Trophoblast cell (in vitro differentiated cells and primary cell): ENCODE results near the gene FSCN2.
"Not testable (repeated sequence)": the region's sequence is repeated elsewhere in the genome, so short reads cannot be mapped to it uniquely, and the experiment has no call there.

ENCODE experiments used
- DNase-seq, 2 donors: peaks; one replicate each; pipeline ENCODE4 v3.0.0-alpha.2; 2016
- H2AFZ ChIP-seq: 2 replicates; pipeline ENCODE4 v1.6.1; 2013; ENCODE audit warnings: low read length, moderate library complexity, mild to moderate bottlenecking; ENCODE audit not compliant: insufficient read depth, poor library complexity
- H2AK5ac ChIP-seq: 2 replicates; pipeline ENCODE4 v1.6.1; 2013; ENCODE audit warnings: mild to moderate bottlenecking, low read length
- H2BK120ac ChIP-seq: 2 replicates; pipeline ENCODE4 v1.6.1; 2013; ENCODE audit warnings: low read length, mild to moderate bottlenecking, moderate library complexity; ENCODE audit not compliant: insufficient read depth, poor library complexity
- H2BK12ac ChIP-seq: 2 replicates; pipeline ENCODE4 v1.6.1; 2013; ENCODE audit warnings: mild to moderate bottlenecking, low read length, moderate library complexity
- H2BK5ac ChIP-seq: 2 replicates; pipeline ENCODE4 v1.6.1; 2013; ENCODE audit warnings: low read length, low read depth, moderate library complexity, mild to moderate bottlenecking; ENCODE audit not compliant: poor library complexity
- H3K14ac ChIP-seq: 2 replicates; pipeline ENCODE4 v1.6.1; 2013; ENCODE audit warnings: mild to moderate bottlenecking, low read length
- H3K18ac ChIP-seq: 2 replicates; pipeline ENCODE4 v1.6.1; 2013; ENCODE audit warnings: mild to moderate bottlenecking, low read length
- H3K23ac ChIP-seq: 2 replicates; pipeline ENCODE4 v1.6.1; 2013; ENCODE audit warnings: low read length
- H3K27ac ChIP-seq: 2 replicates; pipeline ENCODE4 v1.5.1; 2013; ENCODE audit warnings: low read depth, mild to moderate bottlenecking, inconsistent platforms, low read length, moderate library complexity
- H3K27me3 ChIP-seq: 2 replicates; pipeline ENCODE4 v1.6.1; 2013; ENCODE audit warnings: inconsistent platforms, mild to moderate bottlenecking, low read length, moderate library complexity; ENCODE audit not compliant: insufficient read depth
- H3K36me3 ChIP-seq, 2 experiments: 1 replicate in 1 of 2; 2 replicates in 1 of 2; pipeline ENCODE4 v1.6.1; 2013; ENCODE audit warnings: low read length in 2 of 2, mild to moderate bottlenecking in 2 of 2, moderate library complexity in 1 of 2; ENCODE audit not compliant: insufficient read depth in 2 of 2, control insufficient read depth in 1 of 2
- H3K4ac ChIP-seq: 2 replicates; pipeline ENCODE4 v1.6.1; 2013; ENCODE audit warnings: low read depth, mild to moderate bottlenecking, low read length, moderate library complexity
- H3K4me1 ChIP-seq, 2 experiments: 1 replicate in 1 of 2; 2 replicates in 1 of 2; pipeline ENCODE4 v1.6.1; 2013; ENCODE audit warnings: low read length in 2 of 2, mild to moderate bottlenecking in 2 of 2, moderate library complexity in 1 of 2; ENCODE audit not compliant: insufficient read depth in 2 of 2, control insufficient read depth in 1 of 2
- H3K4me2 ChIP-seq: 2 replicates; pipeline ENCODE4 v1.6.1; 2013; ENCODE audit warnings: inconsistent platforms, mild to moderate bottlenecking, low read length, moderate library complexity
- H3K4me3 ChIP-seq: 2 replicates; pipeline ENCODE4 v1.5.1; 2013; ENCODE audit warnings: mild to moderate bottlenecking, low read depth, low read length, inconsistent platforms
- H3K79me1 ChIP-seq: one replicate; pipeline ENCODE4 v1.6.1; 2013; ENCODE audit warnings: low read length
- H3K79me2 ChIP-seq: 2 replicates; pipeline ENCODE4 v1.6.1; 2013; ENCODE audit warnings: low read length, mild to moderate bottlenecking; ENCODE audit not compliant: control insufficient read depth, insufficient read depth, poor library complexity
- H3K9ac ChIP-seq: 2 replicates; pipeline ENCODE4 v1.6.1; 2013; ENCODE audit warnings: mild to moderate bottlenecking, low read length
- H3K9me3 ChIP-seq: 2 replicates; pipeline ENCODE4 v1.6.1; 2013; ENCODE audit warnings: low read depth, mild to moderate bottlenecking, control low read depth, inconsistent platforms, low read length; ENCODE audit not compliant: insufficient read depth
- H4K12ac ChIP-seq: 2 replicates; pipeline ENCODE4 v1.6.1; 2013; ENCODE audit warnings: low read depth, mild to moderate bottlenecking, low read length, moderate library complexity
- H4K8ac ChIP-seq: 2 replicates; pipeline ENCODE4 v1.6.1; 2013; ENCODE audit warnings: low read depth, mild to moderate bottlenecking, low read length, moderate library complexity
- H4K91ac ChIP-seq: one replicate; pipeline ENCODE4 v1.6.1; 2013; ENCODE audit warnings: low read depth, mild to moderate bottlenecking, low read length, moderate library complexity
- WGBS: extraction: QIAGEN DNeasy Blood & Tissue Kit; methylation state at CpG from one replicate; pipeline ENCODE4 v1.1.7; 2013; ENCODE audit warnings: missing lambda C conversion rate; ENCODE audit not compliant: insufficient read length, insufficient coverage; ENCODE audit errors: extremely low coverage; 5-methylcytosine and 5-hydroxymethylcytosine counted together

Gene FSCN2

DNA sequence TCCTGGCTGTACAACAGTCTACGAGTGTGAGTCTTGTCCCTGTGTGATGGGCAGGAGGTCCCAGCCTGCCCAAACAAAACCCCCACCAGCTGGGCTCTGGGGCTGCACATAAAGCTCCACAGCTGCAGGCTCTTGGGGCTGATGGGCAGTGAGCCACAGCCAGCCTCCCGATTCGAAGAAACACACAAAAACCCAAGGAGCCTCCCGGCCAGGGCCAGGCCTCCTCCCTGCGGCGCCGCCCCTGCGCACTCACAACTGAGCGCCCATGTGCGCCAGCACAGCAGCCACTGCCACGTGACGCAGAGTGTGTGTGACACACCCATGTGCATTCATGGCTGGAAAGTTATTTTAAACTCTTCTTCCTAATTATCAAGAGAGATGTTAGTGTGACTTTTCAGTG is 54.6 kb downstream of the FSCN2 start:
- H3K14ac ChIP-seq: no peak overlapping the region
- no peak overlapping the region for H4K91ac ChIP-seq
- H3K23ac ChIP-seq: no peak overlapping the region
- H3K4me2 ChIP-seq: no peak overlapping the region
- DNase-seq: no peak
- peaks cover 55 to 63% of the 10 kb centered on the region in 2 experiments for H3K36me3 ChIP-seq
- no peak overlapping the region for H2AK5ac ChIP-seq
- no peak overlapping the region for H3K9ac ChIP-seq
- no peak overlapping the region for H4K8ac ChIP-seq
- H3K27ac ChIP-seq: no peak overlapping the region
- no peak overlapping the region for H4K12ac ChIP-seq
- H2AFZ ChIP-seq: no peak overlapping the region
- H3K4ac ChIP-seq: no peak overlapping the region
- peak overlapping the region; percentile 50 for H3K18ac ChIP-seq
- H3K79me2 ChIP-seq: peaks cover 2% of the 10 kb centered on the region
- no peak overlapping the region for H2BK5ac ChIP-seq
- H2BK120ac ChIP-seq: no peak overlapping the region
- H3K9me3 ChIP-seq: peaks cover 1% of the 10 kb centered on the region
- H3K79me1 ChIP-seq: peaks cover 3% of the 10 kb centered on the region
- H3K27me3 ChIP-seq: no peaks in the 10 kb centered on the region
- no peak overlapping the region for H2BK12ac ChIP-seq
- H3K4me3 ChIP-seq: no peak overlapping the region
- peaks cover 20 to 26% of the 10 kb centered on the region in 2 experiments for H3K4me1 ChIP-seq
- WGBS: no CpG with 5 or more reads among the region's 12 CpGs

DNA sequence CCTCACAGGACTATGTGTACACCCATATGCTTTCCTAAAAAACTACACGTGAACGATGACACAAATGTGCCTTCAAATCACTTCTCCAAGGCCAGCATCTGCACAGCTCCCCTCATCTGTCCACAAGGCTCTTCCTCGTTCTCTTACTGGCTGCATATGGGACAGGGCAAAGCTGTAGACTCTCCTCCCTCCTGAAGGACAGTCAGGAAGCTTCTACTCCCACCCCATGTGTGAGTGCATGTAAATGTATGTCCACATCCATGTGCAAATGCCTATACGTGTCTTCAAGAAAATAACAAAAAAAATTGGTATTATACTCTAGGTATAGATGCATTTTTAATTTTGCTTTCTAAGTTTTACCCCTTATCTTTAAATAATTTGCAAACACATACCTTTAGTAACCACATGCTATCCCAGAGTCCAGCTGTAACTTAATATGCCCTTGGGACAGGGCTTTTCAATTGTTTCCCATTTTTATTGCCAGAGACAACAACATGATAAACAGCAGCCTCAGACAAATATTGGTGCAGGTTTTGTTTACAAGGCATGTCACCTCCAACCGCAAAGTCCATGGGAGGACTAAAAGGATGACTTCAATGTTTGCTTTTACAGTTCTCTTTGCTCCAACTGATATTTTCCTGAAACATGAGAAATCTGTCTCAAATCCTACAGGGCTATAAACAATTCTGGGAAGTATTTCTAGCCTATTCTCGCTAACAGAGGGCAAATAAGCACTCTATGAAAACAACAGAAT is 55.6 kb downstream of the FSCN2 start:
- no peaks in the 10 kb centered on the region for H3K79me2 ChIP-seq

DNA sequence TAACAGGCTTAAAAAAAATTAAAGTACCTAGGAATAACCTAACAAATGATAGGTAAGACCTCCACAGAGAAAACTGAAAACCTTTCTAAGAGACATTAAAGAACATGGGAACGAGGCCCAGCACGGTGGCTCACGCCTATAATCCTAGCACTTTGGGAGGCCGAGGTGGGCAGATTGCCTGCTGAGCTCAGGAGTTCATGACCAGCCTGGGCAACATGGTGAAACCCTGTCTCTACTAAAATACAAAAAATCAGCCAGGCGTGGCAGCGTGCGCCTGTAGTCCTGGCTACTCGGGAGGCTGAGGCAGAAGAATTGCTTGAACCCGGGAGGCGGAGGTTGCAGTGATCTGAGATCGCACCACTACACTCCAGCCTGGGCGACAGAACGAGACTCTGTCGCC is 56.6 kb downstream of the FSCN2 start:
- no CpG with 5 or more reads among the region's 14 CpGs for WGBS
- not testable (repeated sequence) for H2BK5ac ChIP-seq, H3K9me3 ChIP-seq, H3K4me3 ChIP-seq, H2AFZ ChIP-seq, H3K4me2 ChIP-seq, H3K27me3 ChIP-seq, H3K18ac ChIP-seq, H4K8ac ChIP-seq, H4K91ac ChIP-seq, H3K23ac ChIP-seq, H2AK5ac ChIP-seq, H2BK120ac ChIP-seq, H3K27ac ChIP-seq, H2BK12ac ChIP-seq, H3K9ac ChIP-seq, H3K79me2 ChIP-seq, H3K4ac ChIP-seq, H3K14ac ChIP-seq, H4K12ac ChIP-seq, H3K79me1 ChIP-seq, DNase-seq
- Histone ChIP-seq H3K36me3 (peaks cover 63 to 69% of the 10 kb centered on the region in 2 experiments), H3K4me1 (peaks cover 11% of the 10 kb centered on the region in 2 experiments)

More for the DNA sequence above, 55.6 kb downstream of the FSCN2 start:
- Histone ChIP-seq H3K9ac (no peak overlapping the region), H3K36me3 (peaks cover 62 to 69% of the 10 kb centered on the region in 2 experiments), H3K27ac (no peak overlapping the region), H3K23ac (no peak overlapping the region), H4K12ac (no peak overlapping the region), H3K14ac (no peak overlapping the region), H4K8ac (no peak overlapping the region), H2BK5ac (no peak overlapping the region), H2BK12ac (no peak overlapping the region), H2AK5ac (no peak overlapping the region), H3K4me2 (no peak overlapping the region), H3K18ac (no peak overlapping the region), H3K27me3 (no peaks in the 10 kb centered on the region), H2BK120ac (no peak overlapping the region), H3K9me3 (no peaks in the 10 kb centered on the region), H3K79me1 (no peaks in the 10 kb centered on the region), H4K91ac (no peak overlapping the region), H3K4ac (no peak overlapping the region), H2AFZ (no peak overlapping the region), H3K4me1 (peaks cover 11 to 17% of the 10 kb centered on the region in 2 experiments), H3K4me3 (no peak overlapping the region)
- DNase-seq: no peak
- WGBS: no CpG with 5 or more reads among the region's 6 CpGs

DNA sequence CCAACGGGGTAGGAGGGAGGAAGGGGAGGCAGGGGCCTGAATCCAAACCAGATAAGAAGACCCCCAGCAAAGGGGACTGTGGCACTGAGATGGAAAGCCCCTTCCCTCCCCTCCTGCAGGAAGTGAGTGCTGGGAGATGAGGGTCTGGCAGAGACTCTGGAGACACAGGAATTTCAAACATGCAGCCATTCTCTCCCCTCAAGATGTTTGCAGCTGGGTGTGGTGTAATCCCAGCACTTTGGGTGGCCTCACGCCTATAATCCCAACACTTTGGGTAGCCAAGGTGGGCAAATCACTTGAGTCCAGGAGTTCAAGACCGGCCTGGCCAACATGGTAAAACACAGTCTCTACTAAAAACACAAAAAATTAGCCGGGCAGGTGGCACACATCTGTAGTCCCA is 57.9 kb downstream of the FSCN2 start:
- H3K27ac ChIP-seq: peak overlapping the region; percentile 28
- H3K36me3 ChIP-seq: peaks cover 65 to 71% of the 10 kb centered on the region in 2 experiments
- no peaks in the 10 kb centered on the region for H3K27me3 ChIP-seq
- no peak overlapping the region for H3K4me3 ChIP-seq
- no peak overlapping the region for H4K12ac ChIP-seq
- no peak overlapping the region for H3K9ac ChIP-seq
- H2BK5ac ChIP-seq: no peak overlapping the region
- peaks cover 5 to 11% of the 10 kb centered on the region in 2 experiments for H3K4me1 ChIP-seq
- no peak for DNase-seq
- no peaks in the 10 kb centered on the region for H3K79me1 ChIP-seq
- H3K79me2 ChIP-seq: no peaks in the 10 kb centered on the region
- H2AK5ac ChIP-seq: no peak overlapping the region
- H3K4ac ChIP-seq: peak overlapping the region; percentile 2
- no CpG with 5 or more reads among the region's 4 CpGs for WGBS
- H3K18ac ChIP-seq: peak overlapping the region; percentile 56
- H3K23ac ChIP-seq: no peak overlapping the region
- no peak overlapping the region for H2BK120ac ChIP-seq
- peak overlapping the region; percentile 16 for H3K14ac ChIP-seq
- H2BK12ac ChIP-seq: no peak overlapping the region
- no peaks in the 10 kb centered on the region for H3K9me3 ChIP-seq
- H4K8ac ChIP-seq: peak overlapping the region; percentile 16
- H2AFZ ChIP-seq: no peak overlapping the region
- peak overlapping the region; percentile 26 for H4K91ac ChIP-seq
- H3K4me2 ChIP-seq: no peak overlapping the region
